Measurements from ENCODE around the gene WDR70. TPM values are rescaled to one million over a fixed set of nuclear protein-coding genes. Genes with fewer than 3 reads are reported as not detected.

WDR70 gene
- total and polyA plus RNA-seq, 10 of the 15 experiments (the other 5 are each of a cell fraction or from before 2014, with no cell fraction given): 10.9 to 33.6 (median 29.1) TPM

DNA sequence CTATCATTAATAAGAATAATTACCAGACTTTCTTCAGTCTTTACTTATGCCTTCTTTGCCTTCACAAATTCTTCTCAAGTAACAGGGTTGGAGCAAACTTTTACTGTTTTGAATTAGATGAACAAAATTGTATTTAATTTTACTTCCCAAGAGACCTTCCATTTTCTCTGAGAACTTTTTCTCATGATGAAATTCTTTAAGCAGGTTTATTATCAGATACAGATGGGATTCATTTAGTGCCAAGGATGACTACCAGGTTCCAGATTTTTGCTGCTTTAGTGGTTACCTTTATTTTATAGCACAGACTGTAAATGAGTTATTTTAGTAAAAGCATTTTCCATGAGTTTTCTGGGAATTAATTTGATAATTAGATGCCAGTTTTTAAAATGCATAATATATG, 335.6 kb downstream of the WDR70 start:
- ATAC-seq: no peak
- intact Hi-C loops (cut with micrococcal nuclease; ENCODE audit: unreplicated experiment) (no loop called here), in situ Hi-C loops (cut with MboI) (no loop called here)
- BruUV-seq (replicated peaks): no TSS peak
- Histone ChIP-seq H3K27me3 (replicated peaks in 1 of 2; ENCODE audit: control insufficient read depth in 2 of 2, insufficient read depth in 2 of 2, low read length in 1 of 2) (no peaks in the 10 kb centered on the region), H3K79me2 (ENCODE audit: control insufficient read depth, insufficient read depth, low read length) (no peaks in the 10 kb centered on the region), H3K4me1 (ENCODE audit: control insufficient read depth, insufficient read depth, low read length) (no peaks in the 10 kb centered on the region), H3K4me2 (ENCODE audit: control insufficient read depth, insufficient read depth) (no peak overlapping the region), H3K27ac (ENCODE audit: control insufficient read depth, insufficient read depth) (no peak overlapping the region), H2AFZ (ENCODE audit: control insufficient read depth, low read depth, low read length) (no peak overlapping the region), H4K20me1 (ENCODE audit: control insufficient read depth, insufficient read depth) (no peaks in the 10 kb centered on the region), H3K36me3 (ENCODE audit: control insufficient read depth in 2 of 2, insufficient read depth in 2 of 2, low read length in 1 of 2) (no peaks in the 10 kb centered on the region), H3K9me3 (replicated peaks; ENCODE audit: control insufficient read depth, insufficient read depth, low read length) (no peaks in the 10 kb centered on the region), H3K4me3 (no peak overlapping the region), H3K9ac (ENCODE audit: control insufficient read depth, insufficient read depth, low read length) (no peak overlapping the region)
- ChIA-PET RAD21 (ENCODE audit: unreplicated experiment) (no interaction called here), CTCF (no interaction called here), POLR2A (no interaction called here), SMC1A (ENCODE audit: uncharacterized antibody, unreplicated experiment) (no interaction called here)
- DNase-seq (ENCODE audit: low read depth, low spot score): no peak
- no peak for FAIRE-seq
- TF ChIP-seq SMC3 (IDR thresholded peaks at IDR 0.05; ENCODE audit: borderline replicate concordance, low read length) (no peak), PAX5 (IDR thresholded peaks at IDR 0.05; ENCODE audit: borderline replicate concordance, low read depth, low read length) (no peak), KAT2A (conservative IDR thresholded peaks at IDR 0.05; ENCODE audit: control insufficient read depth, low read depth, low read length) (no peak), SIX5 (IDR thresholded peaks at IDR 0.05; ENCODE audit: low read depth, low read length, severe bottlenecking) (no peak), YBX1 (IDR thresholded peaks at IDR 0.05) (no peak), NFYA (IDR thresholded peaks at IDR 0.05; ENCODE audit: borderline replicate concordance, low read depth, low read length) (no peak), RBBP5 (conservative IDR thresholded peaks at IDR 0.05) (no peak), CHD1 (IDR thresholded peaks at IDR 0.05; ENCODE audit: low read depth, low read length) (no peak), TCF7 (IDR thresholded peaks at IDR 0.05; ENCODE audit: borderline replicate concordance) (no peak)
- TF ChIP-seq, protein P1, sequence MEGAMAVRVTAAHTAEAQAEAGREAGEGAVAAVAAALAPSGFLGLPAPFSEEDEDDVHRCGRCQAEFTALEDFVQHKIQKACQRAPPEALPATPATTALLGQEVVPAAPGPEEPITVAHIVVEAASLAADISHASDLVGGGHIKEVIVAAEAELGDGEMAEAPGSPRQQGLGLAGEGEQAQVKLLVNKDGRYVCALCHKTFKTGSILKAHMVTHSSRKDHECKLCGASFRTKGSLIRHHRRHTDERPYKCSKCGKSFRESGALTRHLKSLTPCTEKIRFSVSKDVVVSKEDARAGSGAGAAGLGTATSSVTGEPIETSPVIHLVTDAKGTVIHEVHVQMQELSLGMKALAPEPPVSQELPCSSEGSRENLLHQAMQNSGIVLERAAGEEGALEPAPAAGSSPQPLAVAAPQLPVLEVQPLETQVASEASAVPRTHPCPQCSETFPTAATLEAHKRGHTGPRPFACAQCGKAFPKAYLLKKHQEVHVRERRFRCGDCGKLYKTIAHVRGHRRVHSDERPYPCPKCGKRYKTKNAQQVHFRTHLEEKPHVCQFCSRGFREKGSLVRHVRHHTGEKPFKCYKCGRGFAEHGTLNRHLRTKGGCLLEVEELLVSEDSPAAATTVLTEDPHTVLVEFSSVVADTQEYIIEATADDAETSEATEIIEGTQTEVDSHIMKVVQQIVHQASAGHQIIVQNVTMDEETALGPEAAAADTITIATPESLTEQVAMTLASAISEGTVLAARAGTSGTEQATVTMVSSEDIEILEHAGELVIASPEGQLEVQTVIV (IDR thresholded peaks at IDR 0.05; ENCODE audit: borderline replicate concordance, partially characterized antibody): no peak
- TF ChIP-seq, protein P2, sequence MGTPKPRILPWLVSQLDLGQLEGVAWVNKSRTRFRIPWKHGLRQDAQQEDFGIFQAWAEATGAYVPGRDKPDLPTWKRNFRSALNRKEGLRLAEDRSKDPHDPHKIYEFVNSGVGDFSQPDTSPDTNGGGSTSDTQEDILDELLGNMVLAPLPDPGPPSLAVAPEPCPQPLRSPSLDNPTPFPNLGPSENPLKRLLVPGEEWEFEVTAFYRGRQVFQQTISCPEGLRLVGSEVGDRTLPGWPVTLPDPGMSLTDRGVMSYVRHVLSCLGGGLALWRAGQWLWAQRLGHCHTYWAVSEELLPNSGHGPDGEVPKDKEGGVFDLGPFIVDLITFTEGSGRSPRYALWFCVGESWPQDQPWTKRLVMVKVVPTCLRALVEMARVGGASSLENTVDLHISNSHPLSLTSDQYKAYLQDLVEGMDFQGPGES (IDR thresholded peaks at IDR 0.05): no peak
- TF ChIP-seq, protein P3, sequence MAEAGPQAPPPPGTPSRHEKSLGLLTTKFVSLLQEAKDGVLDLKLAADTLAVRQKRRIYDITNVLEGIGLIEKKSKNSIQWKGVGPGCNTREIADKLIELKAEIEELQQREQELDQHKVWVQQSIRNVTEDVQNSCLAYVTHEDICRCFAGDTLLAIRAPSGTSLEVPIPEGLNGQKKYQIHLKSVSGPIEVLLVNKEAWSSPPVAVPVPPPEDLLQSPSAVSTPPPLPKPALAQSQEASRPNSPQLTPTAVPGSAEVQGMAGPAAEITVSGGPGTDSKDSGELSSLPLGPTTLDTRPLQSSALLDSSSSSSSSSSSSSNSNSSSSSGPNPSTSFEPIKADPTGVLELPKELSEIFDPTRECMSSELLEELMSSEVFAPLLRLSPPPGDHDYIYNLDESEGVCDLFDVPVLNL (IDR thresholded peaks at IDR 0.05; ENCODE audit: low read depth, low read length): no peak
- TF ChIP-seq, protein P4, sequence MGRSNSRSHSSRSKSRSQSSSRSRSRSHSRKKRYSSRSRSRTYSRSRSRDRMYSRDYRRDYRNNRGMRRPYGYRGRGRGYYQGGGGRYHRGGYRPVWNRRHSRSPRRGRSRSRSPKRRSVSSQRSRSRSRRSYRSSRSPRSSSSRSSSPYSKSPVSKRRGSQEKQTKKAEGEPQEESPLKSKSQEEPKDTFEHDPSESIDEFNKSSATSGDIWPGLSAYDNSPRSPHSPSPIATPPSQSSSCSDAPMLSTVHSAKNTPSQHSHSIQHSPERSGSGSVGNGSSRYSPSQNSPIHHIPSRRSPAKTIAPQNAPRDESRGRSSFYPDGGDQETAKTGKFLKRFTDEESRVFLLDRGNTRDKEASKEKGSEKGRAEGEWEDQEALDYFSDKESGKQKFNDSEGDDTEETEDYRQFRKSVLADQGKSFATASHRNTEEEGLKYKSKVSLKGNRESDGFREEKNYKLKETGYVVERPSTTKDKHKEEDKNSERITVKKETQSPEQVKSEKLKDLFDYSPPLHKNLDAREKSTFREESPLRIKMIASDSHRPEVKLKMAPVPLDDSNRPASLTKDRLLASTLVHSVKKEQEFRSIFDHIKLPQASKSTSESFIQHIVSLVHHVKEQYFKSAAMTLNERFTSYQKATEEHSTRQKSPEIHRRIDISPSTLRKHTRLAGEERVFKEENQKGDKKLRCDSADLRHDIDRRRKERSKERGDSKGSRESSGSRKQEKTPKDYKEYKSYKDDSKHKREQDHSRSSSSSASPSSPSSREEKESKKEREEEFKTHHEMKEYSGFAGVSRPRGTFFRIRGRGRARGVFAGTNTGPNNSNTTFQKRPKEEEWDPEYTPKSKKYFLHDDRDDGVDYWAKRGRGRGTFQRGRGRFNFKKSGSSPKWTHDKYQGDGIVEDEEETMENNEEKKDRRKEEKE (IDR thresholded peaks at IDR 0.05): no peak
- TF ChIP-seq, protein P5, sequence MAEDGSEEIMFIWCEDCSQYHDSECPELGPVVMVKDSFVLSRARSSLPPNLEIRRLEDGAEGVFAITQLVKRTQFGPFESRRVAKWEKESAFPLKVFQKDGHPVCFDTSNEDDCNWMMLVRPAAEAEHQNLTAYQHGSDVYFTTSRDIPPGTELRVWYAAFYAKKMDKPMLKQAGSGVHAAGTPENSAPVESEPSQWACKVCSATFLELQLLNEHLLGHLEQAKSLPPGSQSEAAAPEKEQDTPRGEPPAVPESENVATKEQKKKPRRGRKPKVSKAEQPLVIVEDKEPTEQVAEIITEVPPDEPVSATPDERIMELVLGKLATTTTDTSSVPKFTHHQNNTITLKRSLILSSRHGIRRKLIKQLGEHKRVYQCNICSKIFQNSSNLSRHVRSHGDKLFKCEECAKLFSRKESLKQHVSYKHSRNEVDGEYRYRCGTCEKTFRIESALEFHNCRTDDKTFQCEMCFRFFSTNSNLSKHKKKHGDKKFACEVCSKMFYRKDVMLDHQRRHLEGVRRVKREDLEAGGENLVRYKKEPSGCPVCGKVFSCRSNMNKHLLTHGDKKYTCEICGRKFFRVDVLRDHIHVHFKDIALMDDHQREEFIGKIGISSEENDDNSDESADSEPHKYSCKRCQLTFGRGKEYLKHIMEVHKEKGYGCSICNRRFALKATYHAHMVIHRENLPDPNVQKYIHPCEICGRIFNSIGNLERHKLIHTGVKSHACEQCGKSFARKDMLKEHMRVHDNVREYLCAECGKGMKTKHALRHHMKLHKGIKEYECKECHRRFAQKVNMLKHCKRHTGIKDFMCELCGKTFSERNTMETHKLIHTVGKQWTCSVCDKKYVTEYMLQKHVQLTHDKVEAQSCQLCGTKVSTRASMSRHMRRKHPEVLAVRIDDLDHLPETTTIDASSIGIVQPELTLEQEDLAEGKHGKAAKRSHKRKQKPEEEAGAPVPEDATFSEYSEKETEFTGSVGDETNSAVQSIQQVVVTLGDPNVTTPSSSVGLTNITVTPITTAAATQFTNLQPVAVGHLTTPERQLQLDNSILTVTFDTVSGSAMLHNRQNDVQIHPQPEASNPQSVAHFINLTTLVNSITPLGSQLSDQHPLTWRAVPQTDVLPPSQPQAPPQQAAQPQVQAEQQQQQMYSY (CRISPR knock-in tag; IDR thresholded peaks at IDR 0.05): no peak

All from GM12878 (cell line).